Activated CD4-positive, CD25-positive, alpha-beta regulatory T cell treated with anti-CD3 and anti-CD28 coated beads, Interleukin-2, amount 50 U/mL, for 16 hours (primary cell): ENCODE data around the gene PRF1.
"Not testable (repeated sequence)": the region's sequence is repeated elsewhere in the genome, so short reads cannot be mapped to it uniquely, and the experiment has no call there.

Experiments
- DNase-seq: peaks from one replicate; pipeline ENCODE4 v3.0.0-alpha.2; 2020; ENCODE audit warnings: low read depth, low spot score

The PRF1 gene

GRCh38 chr10:70594161-70594560, 8.4 kb downstream of the PRF1 start:
- no peak for DNase-seq

GRCh38 chr10:70593513-70593890, 9.0 kb downstream of the PRF1 start:
- no peak for DNase-seq

- DNase-seq, result no peak
Measured at GRCh38 chr10:70592746-70593512, 9.6 kb downstream of the PRF1 start.

GRCh38 chr10:70592186-70592735, 10.3 kb downstream of the PRF1 start:
- no peak for DNase-seq

- DNase-seq, result no peak
Measured at GRCh38 chr10:70590655-70591416, 11.7 kb downstream of the PRF1 start.

- no peak for DNase-seq
Measured at GRCh38 chr10:70589762-70590654, 12.5 kb downstream of the PRF1 start.

GRCh38 chr10:70588859-70589570, 13.5 kb downstream of the PRF1 start:
- DNase-seq, result no peak

- DNase-seq, result no peak
Measured at GRCh38 chr10:70588255-70588654, 14.3 kb downstream of the PRF1 start.

- DNase-seq, result no peak
Measured at GRCh38 chr10:70587045-70587658, 15.4 kb downstream of the PRF1 start.

GRCh38 chr10:70586348-70586930, 16.1 kb downstream of the PRF1 start:
- no peak for DNase-seq

- DNase-seq, result no peak
Measured at GRCh38 chr10:70585578-70586169, 16.9 kb downstream of the PRF1 start.

- DNase-seq, result no peak
Measured at GRCh38 chr10:70584909-70585544, 17.5 kb downstream of the PRF1 start.

GRCh38 chr10:70584366-70584765, 18.2 kb downstream of the PRF1 start:
- DNase-seq, result no peak

GRCh38 chr10:70583669-70584037, 18.9 kb downstream of the PRF1 start:
- DNase-seq, result no peak

- no peak for DNase-seq
Measured at GRCh38 chr10:70582793-70583668, 19.5 kb downstream of the PRF1 start.

- not testable (repeated sequence) for DNase-seq
Measured at GRCh38 chr10:70581176-70581575, 21.4 kb downstream of the PRF1 start.

- DNase-seq, result no peak
Measured at GRCh38 chr10:70579234-70580002, 23.1 kb downstream of the PRF1 start.
